Brain microvascular endothelial cell (primary cell): ENCODE data around the gene MOCS3.

Experiments used
- DNase-seq: peaks from one replicate; pipeline ENCODE4 v3.0.0-alpha.2; 2020
- H3K27ac ChIP-seq: fragments of 250-450 bp; sonication (Bioruptor Pico); 2 replicates; pipeline ENCODE4 v1.5.1; 2020; ENCODE audit warnings: mild to moderate bottlenecking, moderate library complexity
- H3K27me3 ChIP-seq: fragments of 250-450 bp; sonication (Bioruptor Pico); replicated peaks from 2 replicates; pipeline ENCODE4 v1.5.1; 2020; ENCODE audit warnings: mild to moderate bottlenecking
- H3K36me3 ChIP-seq: fragments of 250-450 bp; sonication (Bioruptor Pico); replicated peaks from 2 replicates; pipeline ENCODE4 v1.5.1; 2020; ENCODE audit warnings: mild to moderate bottlenecking
- H3K4me3 ChIP-seq: 2 replicates; pipeline ENCODE4 v1.5.1; 2011; ENCODE audit warnings: low read depth, mild to moderate bottlenecking, control low read depth, low read length, moderate library complexity
- CTCF ChIP-seq: IDR thresholded peaks from 2 replicates; pipeline ENCODE4 v1.5.1; 2011; ENCODE audit warnings: low read depth, mild to moderate bottlenecking, moderate library complexity, low read length, control low read depth, inconsistent platforms; ENCODE audit errors: missing control alignments
- in situ Hi-C: cut with HindIII; loops from 2 replicates; pipeline ENCODE4 v1.10.0; 2017; ENCODE audit warnings: low sequenced_read_pairs, low pct_ligation_motif_present

The MOCS3 gene

DNA sequence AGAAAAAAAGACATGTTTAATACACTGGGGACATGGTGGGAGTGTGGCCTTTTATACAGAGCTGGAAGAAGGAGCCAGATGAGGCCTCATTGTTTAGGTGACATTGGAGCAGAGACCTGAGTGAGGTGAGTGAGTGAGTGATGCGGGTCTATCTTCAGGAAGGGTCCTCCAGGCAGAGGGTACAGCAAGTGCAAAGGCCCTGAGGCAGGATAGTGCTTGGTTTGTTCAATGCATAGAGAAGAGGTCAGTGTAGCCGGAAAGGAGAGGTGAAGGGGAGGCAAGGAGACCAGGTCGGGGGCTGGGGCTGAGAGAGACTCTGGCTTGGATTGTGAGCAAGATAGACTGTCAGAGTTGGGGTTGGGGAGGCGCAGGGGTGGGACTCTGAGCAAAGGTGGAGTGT, 40.7 kb downstream of the MOCS3 start:
- no peaks in the 10 kb centered on the region for H3K27me3 ChIP-seq
- H3K4me3 ChIP-seq, result no peak overlapping the region
- no peak for TF ChIP-seq CTCF
- peaks cover 26% of the 10 kb centered on the region for H3K36me3 ChIP-seq
- no peak for DNase-seq
- in situ Hi-C loops, result loop anchor here (25.0 kb wide), 1 partner anchor 313 kb away; no protein-coding TSS in a partner anchor
- H3K27ac ChIP-seq, result no peak overlapping the region

DNA sequence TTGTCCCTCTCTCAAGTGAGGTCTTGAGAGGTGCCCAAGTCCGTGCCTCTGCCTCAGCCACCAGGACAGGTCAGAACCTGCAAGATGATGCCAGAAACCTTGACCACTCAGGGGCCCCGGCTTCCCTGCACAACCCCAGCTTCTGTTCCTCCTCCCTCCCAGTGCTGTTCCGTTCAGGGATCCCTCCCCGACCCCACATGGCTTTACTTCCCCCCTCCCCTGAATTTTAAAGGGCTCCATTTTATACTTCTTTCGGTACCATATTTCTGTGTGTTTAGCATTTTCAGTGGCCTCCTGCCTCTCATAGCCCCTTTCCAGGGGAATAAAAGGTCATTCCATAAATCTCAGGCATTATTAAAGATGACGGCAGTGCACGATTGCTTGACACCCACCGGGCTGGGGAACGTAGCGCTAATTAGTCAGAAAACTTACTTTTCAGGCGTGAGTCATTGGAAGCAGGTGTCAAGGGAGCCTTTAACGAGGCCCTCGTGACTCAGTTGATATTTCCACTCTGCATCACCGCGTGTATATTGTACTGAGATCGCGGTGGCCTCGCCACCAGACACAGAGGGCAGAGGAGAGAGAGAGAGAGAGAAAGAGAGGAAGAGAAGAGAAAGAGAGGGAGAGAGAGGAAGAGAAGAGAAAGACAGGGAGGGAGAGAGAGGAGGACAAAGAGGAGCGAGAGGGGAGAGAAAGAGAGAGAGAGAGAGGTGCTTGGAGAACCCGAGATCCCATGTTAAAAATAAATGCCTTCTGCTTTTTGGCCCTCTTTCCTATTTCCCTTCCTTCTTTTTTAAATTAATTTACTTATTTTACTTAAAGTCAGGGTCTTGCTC, 43.0 kb downstream of the MOCS3 start:
- no peak overlapping the region for H3K4me3 ChIP-seq
- no peaks in the 10 kb centered on the region for H3K27me3 ChIP-seq
- in situ Hi-C loops, result no loop called here
- peaks cover 47% of the 10 kb centered on the region for H3K36me3 ChIP-seq
- no peak overlapping the region for H3K27ac ChIP-seq
- no peak for TF ChIP-seq CTCF
- no peak for DNase-seq

GRCh38 chr20:51002633-51003032, 44.0 kb downstream of the MOCS3 start:
- in situ Hi-C loops, result no loop called here
- Histone ChIP-seq H3K4me3 (no peak overlapping the region), H3K27me3 (no peaks in the 10 kb centered on the region), H3K36me3 (peaks cover 52% of the 10 kb centered on the region), H3K27ac (no peak overlapping the region)
- DNase-seq, result no peak
- no peak for TF ChIP-seq CTCF

GRCh38 chr20:51003753-51004152, 45.1 kb downstream of the MOCS3 start:
- H3K27ac ChIP-seq, result no peak overlapping the region
- no peaks in the 10 kb centered on the region for H3K27me3 ChIP-seq
- H3K36me3 ChIP-seq, result peaks cover 58% of the 10 kb centered on the region
- H3K4me3 ChIP-seq, result no peak overlapping the region
- DNase-seq, result no peak
- TF ChIP-seq CTCF, result no peak
- in situ Hi-C loops, result no loop called here

GRCh38 chr20:51004305-51004727, 45.7 kb downstream of the MOCS3 start:
- TF ChIP-seq CTCF, result no peak
- no peak overlapping the region for H3K27ac ChIP-seq
- no peak for DNase-seq
- in situ Hi-C loops, result no loop called here
- peaks cover 64% of the 10 kb centered on the region for H3K36me3 ChIP-seq
- no peaks in the 10 kb centered on the region for H3K27me3 ChIP-seq
- no peak overlapping the region for H3K4me3 ChIP-seq

GRCh38 chr20:51004781-51005180, 46.2 kb downstream of the MOCS3 start:
- TF ChIP-seq CTCF, result no peak
- in situ Hi-C loops, result no loop called here
- Histone ChIP-seq H3K4me3 (no peak overlapping the region), H3K36me3 (peaks cover 69% of the 10 kb centered on the region), H3K27ac (no peak overlapping the region), H3K27me3 (no peaks in the 10 kb centered on the region)
- no peak for DNase-seq
